GM08714 (cell line): ENCODE results near the gene CDK2AP2.
"Not testable (repeated sequence)": the region's sequence is repeated elsewhere in the genome, so short reads cannot be mapped to it uniquely, and the experiment has no call there.

ENCODE experiments used
- H3K4me3 ChIP-seq: fragments of 200-500 bp; sonication (Bioruptor generic); 2 replicates; pipeline ENCODE4 v1.5.1; 2014; ENCODE audit warnings: mild to moderate bottlenecking, low read length, inconsistent platforms
- ZNF274 ChIP-seq: IDR thresholded peaks from 2 replicates; pipeline ENCODE4 v1.6.1; 2012; ENCODE audit warnings: mild to moderate bottlenecking, low read depth, low read length

Gene CDK2AP2

GRCh38 chr11:67493548-67494370 lies 14.2 kb downstream of the CDK2AP2 start:
- TF ChIP-seq ZNF274 = no peak
- H3K4me3 ChIP-seq = no peak overlapping the region

GRCh38 chr11:67492801-67493547 lies 15.0 kb downstream of the CDK2AP2 start:
- no peak for TF ChIP-seq ZNF274
- H3K4me3 ChIP-seq = no peak overlapping the region

DNA sequence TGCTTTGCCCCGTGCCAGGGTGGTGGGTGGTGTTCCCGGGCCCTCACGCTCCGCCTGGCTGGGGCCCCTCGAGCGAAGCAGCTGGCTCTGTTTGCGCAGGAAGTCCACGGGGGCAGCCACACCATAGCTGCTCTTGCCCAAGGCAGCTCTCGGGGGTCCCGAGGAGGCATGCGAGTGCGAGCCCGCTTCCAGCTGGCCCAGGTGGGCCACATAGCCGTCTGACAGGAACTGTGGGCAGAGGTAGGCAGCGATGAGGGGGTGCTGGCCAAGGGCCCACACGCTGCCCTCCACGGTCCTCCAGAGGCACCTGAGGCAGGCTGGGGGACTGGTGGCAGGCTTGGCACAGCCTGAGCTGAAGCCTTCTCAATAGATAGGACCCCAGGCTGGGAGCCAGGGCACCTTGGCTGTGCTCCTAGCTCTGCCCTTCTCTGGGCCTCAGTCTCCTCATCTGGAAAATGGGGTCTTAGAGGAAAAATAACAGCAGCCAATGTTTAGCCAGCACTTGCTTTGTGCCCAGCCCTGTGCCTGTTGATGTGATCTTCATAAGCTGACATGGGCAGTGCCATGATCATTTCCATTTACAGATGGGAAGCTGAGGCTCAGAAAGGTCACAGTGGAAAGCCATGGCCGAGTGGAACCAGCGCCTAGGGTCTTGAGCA lies 15.8 kb downstream of the CDK2AP2 start:
- TF ChIP-seq ZNF274 = no peak

GRCh38 chr11:67491276-67492068 lies 16.5 kb downstream of the CDK2AP2 start:
- no peak overlapping the region for H3K4me3 ChIP-seq
- no peak for TF ChIP-seq ZNF274

More for the DNA sequence above, 15.8 kb downstream of the CDK2AP2 start:
- no peak overlapping the region for H3K4me3 ChIP-seq

GRCh38 chr11:67490727-67491065 lies 17.3 kb downstream of the CDK2AP2 start:
- TF ChIP-seq ZNF274 = no peak
- no peak overlapping the region for H3K4me3 ChIP-seq

- TF ChIP-seq ZNF274 = no peak
- H3K4me3 ChIP-seq = no peak overlapping the region
Observed at GRCh38 chr11:67489885-67490726, 17.9 kb downstream of the CDK2AP2 start.

DNA sequence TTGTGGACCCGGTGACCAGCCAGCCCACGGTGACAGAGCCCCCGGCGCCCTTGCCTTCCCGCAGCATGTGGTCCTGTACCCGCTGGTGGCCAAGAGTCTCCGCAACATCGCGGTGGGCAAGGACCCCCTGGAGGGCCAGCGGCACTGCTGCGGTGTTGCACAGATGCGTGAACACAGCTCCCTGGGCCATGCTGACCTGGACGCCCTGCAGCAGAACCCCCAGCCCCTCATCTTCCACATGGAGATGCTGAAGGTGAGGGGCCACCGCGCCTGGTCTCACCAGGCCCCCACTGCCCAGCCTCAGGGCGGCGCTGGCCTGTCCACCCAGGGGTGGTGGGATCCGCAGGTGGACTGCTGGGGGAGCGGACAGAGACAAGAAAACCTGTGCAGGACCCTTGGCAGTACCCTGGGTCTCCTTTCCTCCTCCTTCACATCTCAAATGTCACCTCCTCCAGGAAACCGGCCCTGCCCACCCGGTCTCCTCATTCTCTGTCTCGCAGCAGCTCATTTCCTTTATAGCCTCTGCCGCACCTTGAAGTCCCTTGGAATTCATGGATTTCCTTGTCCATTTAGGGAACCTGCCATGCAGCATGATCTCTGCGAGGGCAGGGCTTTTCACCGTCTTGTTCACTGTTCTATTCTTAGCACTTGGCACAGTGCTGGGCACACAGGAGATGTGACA lies 18.6 kb downstream of the CDK2AP2 start:
- no peak overlapping the region for H3K4me3 ChIP-seq
- no peak for TF ChIP-seq ZNF274

- no peak for TF ChIP-seq ZNF274
- no peak overlapping the region for H3K4me3 ChIP-seq
Observed at GRCh38 chr11:67486481-67487195, 21.3 kb downstream of the CDK2AP2 start.

GRCh38 chr11:67485873-67486361 lies 22.0 kb downstream of the CDK2AP2 start:
- H3K4me3 ChIP-seq = not testable (repeated sequence)

DNA sequence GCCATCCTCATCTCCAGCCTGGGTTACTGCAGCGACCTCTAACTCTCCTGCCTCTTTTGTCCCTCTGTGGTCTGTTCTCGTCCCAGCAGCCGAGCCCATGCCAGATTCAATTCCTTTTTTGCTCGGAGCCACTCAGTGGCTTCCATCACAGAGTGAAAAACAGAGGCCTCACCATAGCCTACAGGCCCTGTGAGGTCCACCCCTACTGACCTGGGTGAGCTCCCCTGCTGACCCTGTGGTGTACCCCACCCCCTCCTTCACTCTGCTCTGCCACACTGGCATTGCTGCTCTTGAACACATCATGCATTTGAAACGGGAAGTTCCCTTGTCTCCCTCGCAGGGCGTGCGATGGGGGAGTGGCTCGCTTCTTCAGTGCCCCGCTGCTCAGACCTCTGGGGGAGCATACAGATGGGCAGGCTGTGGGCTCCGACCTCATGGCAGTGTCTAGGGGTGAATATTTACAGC lies 23.1 kb downstream of the CDK2AP2 start:
- no peak for TF ChIP-seq ZNF274
- H3K4me3 ChIP-seq = peak overlapping the region; percentile 12; the same call in 1 of the 2 replicates

GRCh38 chr11:67483831-67484665 lies 23.9 kb downstream of the CDK2AP2 start:
- TF ChIP-seq ZNF274 = no peak
- peak overlapping the region; percentile 59; the same call in 1 of the 2 replicates for H3K4me3 ChIP-seq
